Activated CD4-positive, alpha-beta T cell treated with anti-CD3 and anti-CD28 coated beads, Interleukin-2, amount 10 ng/mL, durations not matched to agents 7 days and 5 days (primary cell): Measurements from ENCODE around the gene APBB2. TPM values are rescaled to one million over a fixed set of nuclear protein-coding genes. Genes with fewer than 3 reads are reported as not detected.

Experiments
- CTCF ChIA-PET: fragments of 350-600 bp; sonication (Branson Sonifier 250); formaldehyde crosslinking; loops from one replicate; lab custom pipeline; 2021; ENCODE audit warnings: antibody characterized with exemption; lab: Charles Lee
- POLR2A ChIA-PET: fragments of 350-600 bp; sonication (Branson Sonifier 250); formaldehyde crosslinking; loops from one replicate; lab custom pipeline; 2021; ENCODE audit warnings: antibody characterized with exemption; lab: Charles Lee
- DNase-seq: peaks from one replicate; pipeline ENCODE4 v3.0.0-alpha.2; 2020
- H3K27ac Mint-ChIP-seq: one replicate; pipeline ENCODE4 v1.8.0; 2021; ENCODE audit warnings: mild to moderate bottlenecking, moderate library complexity, mixed read lengths
- H3K27me3 Mint-ChIP-seq: one replicate; pipeline ENCODE4 v1.8.0; 2021; ENCODE audit warnings: mixed read lengths
- H3K36me3 Mint-ChIP-seq: one replicate; pipeline ENCODE4 v1.8.0; 2021; ENCODE audit warnings: low read depth, mixed read lengths
- H3K4me1 Mint-ChIP-seq: one replicate; pipeline ENCODE4 v1.8.0; 2021; ENCODE audit warnings: mixed read lengths
- H3K4me3 Mint-ChIP-seq: one replicate; pipeline ENCODE4 v1.8.0; 2021; ENCODE audit warnings: mild to moderate bottlenecking, moderate library complexity, mixed read lengths
- H3K9me3 Mint-ChIP-seq: one replicate; pipeline ENCODE4 v1.8.0; 2021; ENCODE audit warnings: mixed read lengths
- total RNA-seq, 2 experiments: library from RNA; stranded (reverse); gene quantifications; one replicate each; pipeline ENCODE4 v1.2.3, GENCODE V29; 2021

APBB2 gene
- total RNA-seq, 2 experiments from 2014 or later = 0.45 to 0.62 TPM

GRCh38 chr4:40990899-40991265 lies 223.5 kb downstream of the APBB2 start:
- H3K27ac Mint-ChIP-seq = no peak overlapping the region
- no peak for DNase-seq
- H3K9me3 Mint-ChIP-seq = no peaks in the 10 kb centered on the region
- CTCF ChIA-PET = interaction anchor here (0.6 to 0.7 kb wide), 2 partner anchors 180 to 386 kb away, joined by 5 to 7 read pairs; no protein-coding TSS in a partner anchor
- no peaks in the 10 kb centered on the region for H3K36me3 Mint-ChIP-seq
- peaks cover 4% of the 10 kb centered on the region for H3K27me3 Mint-ChIP-seq
- POLR2A ChIA-PET = no interaction called here
- H3K4me1 Mint-ChIP-seq = no peaks in the 10 kb centered on the region
- H3K4me3 Mint-ChIP-seq = no peak overlapping the region

- H3K4me3 Mint-ChIP-seq = no peak overlapping the region
- ChIA-PET POLR2A (no interaction called here), CTCF (interaction anchor here (0.6 to 0.7 kb wide), 2 partner anchors 180 to 386 kb away, joined by 5 to 7 read pairs; no protein-coding TSS in a partner anchor)
- no peaks in the 10 kb centered on the region for H3K4me1 Mint-ChIP-seq
- no peak overlapping the region for H3K27ac Mint-ChIP-seq
- DNase-seq = no peak
- H3K9me3 Mint-ChIP-seq = no peaks in the 10 kb centered on the region
- no peaks in the 10 kb centered on the region for H3K36me3 Mint-ChIP-seq
- peaks cover 5% of the 10 kb centered on the region for H3K27me3 Mint-ChIP-seq
These were observed 224.0 kb downstream of the APBB2 start for GRCh38 chr4:40990236-40990898.

GRCh38 chr4:40987151-40987550 lies 227.2 kb downstream of the APBB2 start:
- Mint-ChIP-seq H3K4me3 (no peak overlapping the region), H3K27me3 (peaks cover 5% of the 10 kb centered on the region), H3K27ac (no peak overlapping the region), H3K9me3 (no peaks in the 10 kb centered on the region), H3K4me1 (no peaks in the 10 kb centered on the region), H3K36me3 (no peaks in the 10 kb centered on the region)
- ChIA-PET CTCF (no interaction called here), POLR2A (no interaction called here)
- no peak for DNase-seq

- ChIA-PET POLR2A (no interaction called here), CTCF (no interaction called here)
- no peaks in the 10 kb centered on the region for H3K9me3 Mint-ChIP-seq
- H3K4me1 Mint-ChIP-seq = no peaks in the 10 kb centered on the region
- no peak overlapping the region for H3K27ac Mint-ChIP-seq
- no peak for DNase-seq
- no peaks in the 10 kb centered on the region for H3K36me3 Mint-ChIP-seq
- peaks cover 5% of the 10 kb centered on the region for H3K27me3 Mint-ChIP-seq
- H3K4me3 Mint-ChIP-seq = no peak overlapping the region
These were observed 228.0 kb downstream of the APBB2 start for GRCh38 chr4:40986375-40986774.

- H3K4me1 Mint-ChIP-seq = no peaks in the 10 kb centered on the region
- no peak for DNase-seq
- no peak overlapping the region for H3K4me3 Mint-ChIP-seq
- ChIA-PET CTCF (no interaction called here), POLR2A (no interaction called here)
- no peak overlapping the region for H3K27ac Mint-ChIP-seq
- H3K9me3 Mint-ChIP-seq = no peaks in the 10 kb centered on the region
- peaks cover 5% of the 10 kb centered on the region for H3K27me3 Mint-ChIP-seq
- no peaks in the 10 kb centered on the region for H3K36me3 Mint-ChIP-seq
These were observed 230.3 kb downstream of the APBB2 start for GRCh38 chr4:40984051-40984450.

GRCh38 chr4:40980318-40980883 lies 233.9 kb downstream of the APBB2 start:
- no peak for DNase-seq
- no peak overlapping the region for H3K4me3 Mint-ChIP-seq
- ChIA-PET CTCF (no interaction called here), POLR2A (no interaction called here)
- H3K27ac Mint-ChIP-seq = no peak overlapping the region
- no peaks in the 10 kb centered on the region for H3K9me3 Mint-ChIP-seq
- no peaks in the 10 kb centered on the region for H3K27me3 Mint-ChIP-seq
- no peaks in the 10 kb centered on the region for H3K4me1 Mint-ChIP-seq
- no peaks in the 10 kb centered on the region for H3K36me3 Mint-ChIP-seq

GRCh38 chr4:40978548-40978947 lies 235.8 kb downstream of the APBB2 start:
- ChIA-PET POLR2A (no interaction called here), CTCF (no interaction called here)
- no peak overlapping the region for H3K4me3 Mint-ChIP-seq
- no peaks in the 10 kb centered on the region for H3K9me3 Mint-ChIP-seq
- H3K4me1 Mint-ChIP-seq = no peaks in the 10 kb centered on the region
- peaks cover 2% of the 10 kb centered on the region for H3K27me3 Mint-ChIP-seq
- no peak for DNase-seq
- H3K27ac Mint-ChIP-seq = no peak overlapping the region
- H3K36me3 Mint-ChIP-seq = no peaks in the 10 kb centered on the region

GRCh38 chr4:40976343-40976742 lies 238.0 kb downstream of the APBB2 start:
- Mint-ChIP-seq H3K9me3 (no peaks in the 10 kb centered on the region), H3K36me3 (no peaks in the 10 kb centered on the region), H3K4me3 (no peak overlapping the region), H3K4me1 (no peaks in the 10 kb centered on the region), H3K27me3 (peaks cover 2% of the 10 kb centered on the region), H3K27ac (no peak overlapping the region)
- DNase-seq = peak; percentile 25
- CTCF ChIA-PET = interaction anchor here (0.6 to 1.8 kb wide), 4 partner anchors 9 to 242 kb away, joined by 3 to 4 read pairs (median 4); partner anchors contain the start of gene APBB2
- POLR2A ChIA-PET = no interaction called here

- ChIA-PET POLR2A (no interaction called here), CTCF (interaction anchor here (0.8 kb wide), 1 partner anchor 13 kb away, joined by 3 read pairs; no protein-coding TSS in a partner anchor)
- no peak overlapping the region for H3K27ac Mint-ChIP-seq
- H3K36me3 Mint-ChIP-seq = no peaks in the 10 kb centered on the region
- no peak for DNase-seq
- no peaks in the 10 kb centered on the region for H3K4me1 Mint-ChIP-seq
- peaks cover 8% of the 10 kb centered on the region for H3K27me3 Mint-ChIP-seq
- no peaks in the 10 kb centered on the region for H3K9me3 Mint-ChIP-seq
- H3K4me3 Mint-ChIP-seq = no peak overlapping the region
These were observed 241.6 kb downstream of the APBB2 start for GRCh38 chr4:40972722-40973121.

GRCh38 chr4:40971338-40971737 lies 243.0 kb downstream of the APBB2 start:
- H3K27me3 Mint-ChIP-seq = peaks cover 8% of the 10 kb centered on the region
- DNase-seq = no peak
- no peak overlapping the region for H3K27ac Mint-ChIP-seq
- H3K4me3 Mint-ChIP-seq = no peak overlapping the region
- no peaks in the 10 kb centered on the region for H3K9me3 Mint-ChIP-seq
- ChIA-PET POLR2A (no interaction called here), CTCF (no interaction called here)
- H3K36me3 Mint-ChIP-seq = no peaks in the 10 kb centered on the region
- H3K4me1 Mint-ChIP-seq = no peaks in the 10 kb centered on the region

GRCh38 chr4:40969501-40969900 lies 244.8 kb downstream of the APBB2 start:
- POLR2A ChIA-PET = no interaction called here
- Mint-ChIP-seq H3K27ac (no peak overlapping the region), H3K27me3 (peaks cover 8% of the 10 kb centered on the region), H3K4me1 (no peaks in the 10 kb centered on the region), H3K4me3 (no peak overlapping the region), H3K36me3 (no peaks in the 10 kb centered on the region), H3K9me3 (no peaks in the 10 kb centered on the region)
- no peak for DNase-seq
- CTCF ChIA-PET = no interaction called here

- Mint-ChIP-seq H3K27ac (no peak overlapping the region), H3K9me3 (no peaks in the 10 kb centered on the region), H3K4me3 (no peak overlapping the region), H3K36me3 (no peaks in the 10 kb centered on the region), H3K27me3 (peaks cover 5% of the 10 kb centered on the region), H3K4me1 (no peaks in the 10 kb centered on the region)
- DNase-seq = no peak
- CTCF ChIA-PET = interaction anchor here (1.0 kb wide), 1 partner anchor 9 kb away, joined by 4 read pairs; no protein-coding TSS in a partner anchor
- POLR2A ChIA-PET = no interaction called here
These were observed 246.8 kb downstream of the APBB2 start for GRCh38 chr4:40967550-40967949.

GRCh38 chr4:40966091-40966490 lies 248.3 kb downstream of the APBB2 start:
- Mint-ChIP-seq H3K27ac (no peak overlapping the region), H3K27me3 (peaks cover 5% of the 10 kb centered on the region), H3K36me3 (no peaks in the 10 kb centered on the region), H3K4me3 (no peak overlapping the region), H3K4me1 (no peaks in the 10 kb centered on the region), H3K9me3 (no peaks in the 10 kb centered on the region)
- ChIA-PET CTCF (no interaction called here), POLR2A (no interaction called here)
- DNase-seq = no peak
